Prostate gland (tissue), 2 donors: Measurements from ENCODE around the gene DPP9.

Experiments used
- POLR2A ChIP-seq: fragments of 450-650 bp; IDR thresholded peaks from one replicate; pipeline ENCODE4 v1.6.1; 2016; ENCODE audit warnings: antibody characterized with exemption, mild to moderate bottlenecking
- POLR2AphosphoS5 ChIP-seq: sonication (generic); formaldehyde crosslinking; IDR thresholded peaks from one replicate; pipeline ENCODE4 v1.6.1; 2017; ENCODE audit warnings: antibody characterized with exemption
- TF ChIP-seq, protein P1 (sequence below), 4 experiments: fragments of 200-600 bp in 2 of 4; fragments of 450-650 bp in 2 of 4; sonication (generic) in 2 of 4; IDR thresholded peaks; 1 replicate in 3 of 4; 2 replicates in 1 of 4; pipeline ENCODE4 v1.5.1; 2016 to 2019; ENCODE audit warnings: antibody characterized with exemption in 4 of 4, mild to moderate bottlenecking in 2 of 4, moderate library complexity in 2 of 4

DNA sequence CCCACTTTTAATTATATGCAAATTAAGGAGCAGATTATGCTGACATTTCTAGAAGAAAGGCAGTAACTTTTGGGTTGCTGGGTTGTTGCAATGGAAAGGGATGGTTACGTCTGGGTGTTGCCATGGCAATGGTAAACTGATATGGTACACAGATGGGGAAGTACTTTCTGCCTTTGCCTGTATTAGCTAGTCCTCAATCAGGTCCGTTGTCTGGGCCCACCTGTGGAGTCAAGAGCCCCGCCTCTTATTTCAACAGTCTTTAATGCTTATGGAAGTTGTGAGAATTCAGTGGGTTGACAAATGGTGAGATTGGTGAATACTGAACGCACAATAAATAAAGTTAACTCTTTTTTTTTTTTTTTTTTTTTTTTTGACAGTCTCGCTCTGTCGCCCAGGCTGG is 30.6 kb upstream of the DPP9 start:
- TF ChIP-seq POLR2A (no peak), POLR2AphosphoS5 (no peak)
- TF ChIP-seq, protein P1, sequence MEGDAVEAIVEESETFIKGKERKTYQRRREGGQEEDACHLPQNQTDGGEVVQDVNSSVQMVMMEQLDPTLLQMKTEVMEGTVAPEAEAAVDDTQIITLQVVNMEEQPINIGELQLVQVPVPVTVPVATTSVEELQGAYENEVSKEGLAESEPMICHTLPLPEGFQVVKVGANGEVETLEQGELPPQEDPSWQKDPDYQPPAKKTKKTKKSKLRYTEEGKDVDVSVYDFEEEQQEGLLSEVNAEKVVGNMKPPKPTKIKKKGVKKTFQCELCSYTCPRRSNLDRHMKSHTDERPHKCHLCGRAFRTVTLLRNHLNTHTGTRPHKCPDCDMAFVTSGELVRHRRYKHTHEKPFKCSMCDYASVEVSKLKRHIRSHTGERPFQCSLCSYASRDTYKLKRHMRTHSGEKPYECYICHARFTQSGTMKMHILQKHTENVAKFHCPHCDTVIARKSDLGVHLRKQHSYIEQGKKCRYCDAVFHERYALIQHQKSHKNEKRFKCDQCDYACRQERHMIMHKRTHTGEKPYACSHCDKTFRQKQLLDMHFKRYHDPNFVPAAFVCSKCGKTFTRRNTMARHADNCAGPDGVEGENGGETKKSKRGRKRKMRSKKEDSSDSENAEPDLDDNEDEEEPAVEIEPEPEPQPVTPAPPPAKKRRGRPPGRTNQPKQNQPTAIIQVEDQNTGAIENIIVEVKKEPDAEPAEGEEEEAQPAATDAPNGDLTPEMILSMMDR (IDR thresholded peaks at IDR 0.05): no peak
